Measurements from ENCODE around the gene LINGO3. TPM values are rescaled to one million over a fixed set of nuclear protein-coding genes. Genes with fewer than 3 reads are reported as not detected.

LINGO3 gene
- total and polyA plus RNA-seq, 12 donors, result 0.11 TPM; not detected in 11

- TF ChIP-seq POLR2A (IDR thresholded peaks at IDR 0.05), result no peak
- no peak for TF ChIP-seq CTCF (IDR thresholded peaks at IDR 0.05)
- Histone ChIP-seq H3K27ac (no peak overlapping the region), H3K4me1 (replicated peaks in 1 of 2) (peaks cover 0 to 3% of the 10 kb centered on the region in 2 donors), H3K27me3 (peaks cover 22% of the 10 kb centered on the region), H3K36me3 (replicated peaks in 1 of 2) (no peaks in the 10 kb centered on the region), H3K9me3 (replicated peaks in 1 of 3) (no peaks in the 10 kb centered on the region), H3K4me3 (no peak overlapping the region)
- no peak for DNase-seq
- intact Hi-C loops (cut with DNase I), result no loop called here
- 8 to 25% (median 15%) methylated on average over 5 to 33 of the region's 33 CpGs for whole genome bisulfite sequencing, 4 donors
Observed at GRCh38 chr19:2307518-2308012, 389 bp downstream of the LINGO3 start.

- Histone ChIP-seq H3K36me3 (replicated peaks in 1 of 2) (no peaks in the 10 kb centered on the region), H3K27me3 (peaks cover 27% of the 10 kb centered on the region), H3K27ac (no peak overlapping the region), H3K4me3 (no peak overlapping the region), H3K9me3 (replicated peaks in 1 of 3) (no peaks in the 10 kb centered on the region), H3K4me1 (replicated peaks in 1 of 2) (peaks cover 0 to 7% of the 10 kb centered on the region in 2 donors)
- TF ChIP-seq POLR2A (IDR thresholded peaks at IDR 0.05), result no peak
- no peak for TF ChIP-seq CTCF (IDR thresholded peaks at IDR 0.05)
- intact Hi-C loops (cut with DNase I), result no loop called here
- WGBS, 4 donors, result 52 to 65% (median 58%) methylated on average over 9 to 17 of the region's 17 CpGs
- DNase-seq, result no peak
Observed at GRCh38 chr19:2306971-2307370, 983 bp downstream of the LINGO3 start.

DNA sequence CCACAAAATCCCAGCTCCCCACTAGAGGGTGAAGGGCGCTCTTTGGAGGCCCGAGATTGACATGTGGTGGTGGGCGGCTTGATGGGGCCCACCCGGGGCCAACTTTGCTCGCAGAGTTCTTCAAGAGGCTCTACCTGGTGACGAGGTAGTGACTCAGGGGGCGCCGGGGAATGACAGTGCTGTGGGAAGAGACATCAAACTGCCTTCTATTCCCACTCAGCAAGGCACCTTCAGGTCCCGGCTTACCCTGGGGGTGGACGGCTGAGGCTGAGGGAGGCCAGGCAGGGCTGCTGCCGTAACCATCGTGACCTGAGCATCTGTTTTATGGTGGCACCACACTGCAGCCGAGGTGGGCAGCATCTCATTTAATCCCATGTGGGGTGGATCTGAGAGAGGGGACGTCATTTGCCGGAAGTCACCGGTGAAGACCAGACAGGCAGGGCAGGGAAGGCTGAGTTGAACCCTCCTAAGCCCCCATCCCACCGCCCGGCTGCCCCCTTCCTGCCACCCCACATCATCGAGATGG lies 1.6 kb downstream of the LINGO3 start:
- H3K4me1 ChIP-seq (replicated peaks in 1 of 2), result peaks cover 0 to 7% of the 10 kb centered on the region in 2 donors
- H3K36me3 ChIP-seq (replicated peaks in 1 of 2), result no peaks in the 10 kb centered on the region
- DNase-seq, result no peak
- peaks cover 27% of the 10 kb centered on the region for H3K27me3 ChIP-seq
- intact Hi-C loops (cut with DNase I), result no loop called here
- no peak overlapping the region for H3K27ac ChIP-seq
- 71 to 75% (median 73%) methylated on average over 6 to 19 of the region's 19 CpGs for WGBS, 4 donors
- H3K4me3 ChIP-seq, result no peak overlapping the region
- TF ChIP-seq POLR2A (IDR thresholded peaks at IDR 0.05), result no peak
- no peak for TF ChIP-seq CTCF (IDR thresholded peaks at IDR 0.05)
- H3K9me3 ChIP-seq (replicated peaks in 1 of 3), result no peaks in the 10 kb centered on the region

DNA sequence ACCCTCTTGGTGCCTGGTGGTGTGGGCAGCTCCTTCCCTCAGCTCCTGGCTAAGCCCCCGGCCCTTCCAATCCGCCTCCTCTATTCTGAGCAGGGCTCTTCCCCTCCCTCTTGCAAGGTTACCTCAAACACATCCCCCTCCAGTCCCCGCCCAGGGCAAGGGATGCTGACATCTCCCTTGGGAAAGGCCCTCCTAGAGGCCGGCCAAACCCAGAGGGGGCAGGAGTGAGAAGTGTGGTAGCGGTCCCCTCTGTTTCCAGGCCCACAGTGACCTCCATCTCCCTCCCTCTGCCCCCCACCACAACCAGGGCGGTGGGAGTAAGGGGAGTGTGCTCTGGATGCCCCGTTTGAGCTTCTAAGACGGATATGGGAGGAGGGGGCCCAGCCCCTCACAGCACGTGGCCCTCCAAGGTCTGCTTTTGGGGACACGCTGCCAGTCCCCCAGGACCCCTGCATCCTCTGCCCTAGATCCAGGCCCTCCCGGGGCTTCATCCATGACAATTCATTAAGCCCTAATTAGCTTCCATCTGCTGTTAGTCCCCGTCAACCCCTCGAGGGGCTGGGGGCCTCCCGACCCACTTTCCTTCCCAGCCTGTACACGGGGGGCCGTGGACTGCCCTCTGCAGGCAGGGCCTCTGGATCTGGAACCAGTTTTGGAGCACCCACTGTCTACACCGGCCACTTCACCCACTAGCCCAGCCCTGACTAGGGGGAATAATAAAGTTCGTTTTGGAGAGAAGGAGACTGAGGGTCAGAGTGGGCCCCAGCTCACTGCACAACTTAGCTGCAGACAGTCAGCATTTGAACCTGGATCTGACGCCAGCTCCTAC lies 2.3 kb downstream of the LINGO3 start:
- Histone ChIP-seq H3K36me3 (replicated peaks in 1 of 2) (no peaks in the 10 kb centered on the region), H3K27ac (no peak overlapping the region), H3K9me3 (replicated peaks in 1 of 3) (no peaks in the 10 kb centered on the region), H3K27me3 (peaks cover 27% of the 10 kb centered on the region), H3K4me1 (replicated peaks in 1 of 2) (peaks cover 0 to 7% of the 10 kb centered on the region in 2 donors), H3K4me3 (no peak overlapping the region)
- WGBS, 4 donors, result 72 to 78% (median 74%) methylated on average over 14 to 19 of the region's 19 CpGs
- intact Hi-C loops (cut with DNase I), result no loop called here
- no peak for TF ChIP-seq POLR2A (IDR thresholded peaks at IDR 0.05)
- TF ChIP-seq CTCF (IDR thresholded peaks at IDR 0.05), result no peak
- no peak for DNase-seq
